GM18519 (cell line): ENCODE measurements around the gene CAMP.
"Not testable (repeated sequence)": the region's sequence is repeated elsewhere in the genome, so short reads cannot be mapped to it uniquely, and the experiment has no call there.

Source experiments
- ATAC-seq: cut with Tn5 transposase; IDR thresholded peaks from one replicate; pipeline ENCODE4 v1.9.1; 2021; ENCODE audit warnings: mild to moderate bottlenecking, moderate library complexity; ENCODE audit not compliant: unreplicated experiment, low FRiP score

Gene CAMP

DNA sequence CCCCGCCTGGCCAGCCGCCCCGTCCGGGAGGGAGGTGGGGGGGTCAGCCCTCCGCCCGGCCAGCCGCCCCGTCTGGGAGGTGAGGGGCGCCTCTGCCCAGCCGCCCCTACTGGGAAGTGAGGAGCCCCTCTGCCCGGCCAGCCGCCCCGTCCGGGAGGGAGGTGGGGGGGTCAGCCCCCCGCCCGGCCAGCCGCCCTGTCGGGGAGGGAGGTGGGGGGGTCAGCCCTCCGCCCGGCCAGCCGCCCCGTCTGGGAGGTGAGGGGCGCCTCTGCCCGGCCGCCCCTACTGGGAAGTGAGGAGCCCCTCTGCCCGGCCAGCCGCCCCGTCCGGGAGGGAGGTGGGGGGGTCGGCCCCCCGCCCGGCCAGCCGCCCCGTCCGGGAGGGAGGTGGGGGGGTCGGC is 11.5 kb upstream of the CAMP start:
- not testable (repeated sequence) for ATAC-seq

DNA sequence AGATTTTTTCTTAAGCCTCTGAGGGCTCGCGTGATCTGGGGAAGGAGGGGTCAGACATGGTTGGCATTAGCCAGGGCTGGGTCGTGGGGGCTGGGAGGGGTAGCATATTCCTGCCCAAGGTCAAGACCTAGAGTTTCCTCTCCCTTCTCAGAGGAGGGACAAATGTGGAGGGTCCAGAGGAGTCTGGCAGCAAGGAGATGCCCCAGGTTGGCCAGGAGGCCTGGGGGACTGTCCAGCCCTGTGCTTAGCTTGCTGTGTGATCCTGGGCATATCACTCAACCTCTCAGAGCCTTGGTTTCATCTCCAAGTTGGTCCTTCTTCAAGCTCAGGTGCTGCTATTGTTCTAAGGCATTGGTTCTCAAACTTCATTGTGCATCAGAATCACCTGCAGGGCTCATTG is 9.1 kb upstream of the CAMP start:
- no peak for ATAC-seq

DNA sequence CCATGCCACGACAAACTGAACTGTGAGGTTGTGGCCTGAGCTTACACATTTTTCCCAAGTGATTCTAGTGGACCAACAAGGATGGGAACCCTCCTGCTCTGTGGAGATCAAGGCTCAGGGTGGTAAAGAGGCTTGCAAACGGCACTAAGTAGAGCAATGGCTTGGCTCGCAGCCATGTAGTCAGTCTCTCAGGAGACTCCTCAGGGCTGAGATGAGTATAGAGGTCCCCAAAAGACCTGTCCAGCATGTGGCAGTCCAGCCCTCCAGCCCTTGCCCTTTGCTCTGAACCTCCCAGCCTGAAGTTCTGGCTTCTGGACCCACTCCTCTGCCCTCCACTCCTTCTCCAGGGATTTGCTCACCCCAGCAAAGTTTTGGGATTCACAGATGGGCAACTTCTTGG is 8.3 kb upstream of the CAMP start:
- ATAC-seq: no peak

DNA sequence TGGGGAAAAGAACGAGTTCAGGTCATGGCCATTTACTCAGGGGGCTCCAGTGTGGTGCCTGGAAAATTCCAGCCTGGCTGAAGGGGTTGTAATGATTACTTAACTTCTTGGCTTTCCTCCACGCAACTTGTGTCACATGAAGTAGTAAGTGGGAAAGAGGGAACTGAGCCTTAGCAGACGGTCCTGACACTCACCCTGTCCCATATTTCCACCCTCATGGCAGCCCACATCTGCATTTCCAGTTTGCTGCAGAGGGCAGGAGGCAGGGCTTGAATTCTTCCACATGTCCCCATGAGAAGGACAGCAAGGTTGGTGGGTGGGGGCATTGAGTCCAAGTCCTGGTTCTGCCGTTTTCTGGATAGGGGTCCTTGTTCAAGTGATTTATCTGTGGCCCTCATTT is 7.8 kb upstream of the CAMP start:
- ATAC-seq: no peak

DNA sequence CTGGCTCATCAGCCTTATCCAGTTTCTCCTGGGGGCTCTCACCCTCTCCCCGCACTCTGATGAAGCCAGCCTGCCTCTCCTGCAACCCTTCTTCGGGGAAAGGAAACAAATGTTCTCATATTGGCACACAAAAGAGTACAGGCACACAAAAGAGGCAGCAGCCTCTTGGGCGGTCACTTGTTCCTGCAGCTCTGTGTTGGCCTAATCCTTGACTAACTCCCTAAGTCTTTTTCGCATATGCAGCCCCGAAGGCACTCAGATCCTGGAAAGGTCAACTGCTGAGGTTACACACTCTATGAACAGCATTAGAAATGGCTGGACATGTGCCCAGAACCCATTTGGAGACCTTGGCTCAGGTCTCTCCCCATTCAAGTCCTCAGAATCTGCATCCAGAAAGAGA is 7.4 kb upstream of the CAMP start:
- ATAC-seq: no peak

DNA sequence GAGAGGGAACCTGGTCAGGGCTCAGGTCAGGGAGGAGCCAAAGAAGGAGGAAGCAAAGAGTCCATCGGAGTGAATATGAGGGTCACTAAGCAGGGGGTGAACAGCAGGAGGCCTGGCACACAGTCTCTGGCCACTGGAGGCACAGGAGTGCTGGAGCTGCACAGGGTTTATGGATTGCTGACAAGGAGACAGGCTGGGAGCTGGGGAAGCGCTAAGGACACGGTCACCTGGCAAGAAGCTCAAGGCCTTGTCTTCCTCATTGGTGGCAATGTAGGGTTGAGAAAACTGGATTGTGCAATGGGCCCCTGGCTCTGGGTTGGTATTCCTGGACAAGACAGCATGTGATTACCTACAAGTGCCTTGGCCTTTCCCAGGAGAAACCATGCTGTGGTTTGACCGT is 5.8 kb upstream of the CAMP start:
- no peak for ATAC-seq

DNA sequence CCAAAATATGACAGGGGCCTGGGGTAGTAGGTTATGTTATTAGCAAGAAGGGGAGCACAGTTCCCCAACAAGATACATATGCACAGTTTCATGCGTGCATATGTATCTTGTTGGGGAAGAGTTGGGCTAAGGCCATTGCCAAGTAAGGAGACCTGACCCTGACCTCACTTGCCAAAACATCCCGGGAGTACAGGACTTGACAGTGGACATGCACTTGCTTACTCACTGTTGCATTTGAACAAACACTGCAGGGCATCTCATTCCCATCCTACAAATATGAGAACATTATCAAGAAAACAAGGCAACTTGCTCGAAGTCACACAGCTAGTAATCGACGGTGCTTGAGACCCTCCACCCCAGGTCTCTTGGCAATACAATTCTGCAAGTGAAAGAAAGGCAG is 4.8 kb upstream of the CAMP start:
- ATAC-seq: no peak

DNA sequence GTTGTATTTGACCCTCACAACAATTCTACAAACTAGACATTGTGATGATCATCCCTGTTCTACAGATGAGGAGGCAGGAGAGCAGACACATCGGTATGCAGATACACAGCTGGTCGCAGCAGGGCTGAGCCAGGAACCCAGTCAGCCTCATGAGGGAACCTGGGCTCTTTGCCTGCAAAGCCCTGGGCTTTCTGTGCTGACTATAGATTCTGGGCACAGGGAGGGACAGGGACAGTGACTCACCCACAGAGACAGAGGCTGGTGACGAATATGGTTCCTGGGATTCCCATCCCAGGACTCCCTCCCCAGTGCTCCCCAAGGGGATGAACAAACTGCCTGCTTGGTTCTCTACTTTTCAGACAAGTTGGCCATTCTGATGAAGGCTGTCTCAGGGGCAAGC is 3.8 kb upstream of the CAMP start:
- no peak for ATAC-seq

DNA sequence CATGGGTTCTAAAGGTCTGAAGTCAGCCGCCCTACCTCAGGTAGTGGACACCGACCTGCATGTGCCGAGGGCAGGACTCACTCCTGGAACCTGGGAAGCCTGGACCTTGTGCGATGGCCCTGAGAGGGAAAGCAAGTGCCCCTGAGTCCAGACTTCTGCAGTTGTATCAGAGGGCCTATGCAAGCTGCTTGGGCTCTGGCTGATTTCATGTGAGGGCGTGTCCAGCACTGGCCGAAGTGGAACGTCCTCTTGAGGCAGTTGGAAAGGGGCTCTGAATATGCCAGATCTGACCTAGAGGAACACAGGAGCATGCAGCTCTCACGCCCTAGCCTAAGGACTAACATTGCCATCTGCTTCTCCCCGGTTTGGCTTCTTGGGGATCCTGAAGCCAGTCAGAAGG is 2.5 kb upstream of the CAMP start:
- no peak for ATAC-seq

DNA sequence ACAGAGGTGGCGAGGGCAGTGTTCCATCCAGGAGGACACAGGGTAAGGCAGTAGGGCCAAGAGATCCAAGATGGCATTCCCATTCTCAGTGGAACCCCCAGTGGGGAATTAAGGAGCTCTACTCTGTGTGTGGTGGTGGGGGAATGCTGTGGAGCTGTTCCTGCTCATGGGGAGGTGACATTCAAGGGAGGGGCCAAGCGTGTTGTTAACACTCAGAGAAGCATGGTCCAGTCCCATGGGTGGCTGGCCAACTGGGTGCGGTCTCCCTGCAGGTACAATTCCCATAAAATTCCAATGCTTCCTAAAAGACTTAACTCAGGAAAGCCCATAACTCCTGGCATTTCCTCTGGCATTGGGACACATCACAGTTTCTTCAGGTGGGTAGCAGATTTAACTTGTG is 2.3 kb downstream of the CAMP start:
- no peak for ATAC-seq

DNA sequence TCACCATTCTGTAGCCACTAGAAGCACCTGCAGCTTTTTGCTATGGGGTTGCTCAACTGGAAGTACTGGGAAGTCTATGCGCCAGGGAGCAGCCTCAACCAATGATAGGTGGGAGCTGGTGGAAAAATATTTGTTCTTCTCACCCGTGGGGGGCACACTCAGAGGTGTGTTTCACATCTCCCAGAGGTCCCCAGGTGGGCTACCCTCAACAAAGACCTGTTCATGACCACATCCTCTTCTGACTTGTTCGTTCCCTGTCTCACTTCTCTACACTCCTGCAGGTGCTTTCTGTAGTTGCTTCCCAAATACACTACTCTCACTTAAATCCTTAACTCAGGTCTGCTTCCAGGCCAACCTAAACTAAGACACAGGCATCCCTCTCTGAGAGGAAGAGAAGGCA is 3.6 kb downstream of the CAMP start:
- no peak for ATAC-seq

DNA sequence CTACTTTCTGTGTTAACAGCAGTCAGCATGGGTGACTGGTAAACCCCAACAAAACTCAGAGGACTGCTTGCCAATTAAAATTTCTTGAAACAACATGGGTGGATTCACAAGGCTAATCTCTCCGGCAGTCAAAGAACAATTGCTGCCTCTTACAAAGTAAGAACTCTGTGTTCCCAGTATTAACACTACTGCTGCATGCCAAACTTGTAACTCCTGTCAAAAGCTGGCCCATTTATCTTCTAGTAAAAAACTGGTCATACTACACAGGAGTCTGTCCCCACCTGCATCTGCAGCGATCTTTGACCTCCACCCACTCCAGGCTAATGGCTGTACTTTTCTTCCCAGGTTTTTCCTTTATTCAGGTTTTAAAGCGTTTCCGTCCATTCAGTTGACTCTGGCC is 8.9 kb downstream of the CAMP start:
- ATAC-seq: no peak

DNA sequence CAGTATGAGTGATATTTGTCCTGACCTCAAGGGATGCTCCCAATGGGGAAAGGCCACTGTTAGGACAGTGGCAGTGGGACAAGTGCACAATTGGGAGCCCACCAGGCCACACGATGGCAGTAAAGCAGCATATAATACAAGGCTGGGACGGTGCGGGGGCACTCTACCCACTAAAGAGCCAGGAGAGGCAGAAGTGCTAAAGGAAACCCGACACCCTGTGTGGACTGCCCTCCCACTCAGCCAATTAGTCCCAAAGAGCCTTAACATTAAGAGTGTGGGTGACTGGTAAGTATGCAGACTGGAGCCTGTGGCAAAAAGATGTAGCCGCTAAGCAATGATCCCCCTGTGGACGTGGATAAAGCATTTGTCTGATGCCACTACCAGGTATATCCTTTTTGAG is 9.4 kb downstream of the CAMP start:
- ATAC-seq: no peak

DNA sequence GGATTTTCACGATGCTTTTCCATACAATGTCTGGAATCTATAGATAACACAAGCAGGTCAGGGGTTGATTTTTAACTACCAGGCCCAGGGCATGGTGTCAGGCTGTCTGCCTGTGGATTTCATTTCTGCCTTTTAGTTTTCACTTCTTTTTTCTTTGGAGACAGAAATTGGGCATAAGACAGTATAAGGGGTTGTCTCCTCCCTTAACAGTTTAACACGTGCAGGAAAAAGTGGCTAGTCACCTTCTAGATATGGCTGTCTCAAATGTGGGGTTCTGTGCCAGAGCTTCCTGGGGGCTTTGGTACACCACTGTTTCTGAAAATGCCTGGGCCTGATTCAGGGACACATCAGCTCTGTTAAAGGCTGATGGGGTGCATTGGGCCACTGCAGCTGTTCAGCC is 10.2 kb downstream of the CAMP start:
- no peak for ATAC-seq

DNA sequence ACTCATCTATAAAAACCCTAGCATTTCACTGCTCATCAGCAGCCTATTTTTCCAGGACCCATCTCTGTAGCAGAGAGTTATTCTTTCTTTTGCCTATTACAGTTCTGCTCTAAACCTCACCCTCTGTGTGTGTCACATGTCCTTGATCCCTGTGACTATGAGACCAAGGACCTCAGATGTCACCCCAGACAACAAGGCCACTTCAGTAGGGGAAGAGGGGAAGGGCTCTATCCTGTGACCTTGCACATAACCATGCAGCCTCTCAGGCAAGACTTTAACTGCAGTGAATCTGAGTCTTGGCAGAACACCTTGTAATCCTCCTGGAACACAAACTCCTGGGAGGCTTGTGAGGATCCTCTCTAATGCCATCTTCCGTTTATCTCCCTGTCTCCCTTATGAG is 13.2 kb downstream of the CAMP start:
- no peak for ATAC-seq

DNA sequence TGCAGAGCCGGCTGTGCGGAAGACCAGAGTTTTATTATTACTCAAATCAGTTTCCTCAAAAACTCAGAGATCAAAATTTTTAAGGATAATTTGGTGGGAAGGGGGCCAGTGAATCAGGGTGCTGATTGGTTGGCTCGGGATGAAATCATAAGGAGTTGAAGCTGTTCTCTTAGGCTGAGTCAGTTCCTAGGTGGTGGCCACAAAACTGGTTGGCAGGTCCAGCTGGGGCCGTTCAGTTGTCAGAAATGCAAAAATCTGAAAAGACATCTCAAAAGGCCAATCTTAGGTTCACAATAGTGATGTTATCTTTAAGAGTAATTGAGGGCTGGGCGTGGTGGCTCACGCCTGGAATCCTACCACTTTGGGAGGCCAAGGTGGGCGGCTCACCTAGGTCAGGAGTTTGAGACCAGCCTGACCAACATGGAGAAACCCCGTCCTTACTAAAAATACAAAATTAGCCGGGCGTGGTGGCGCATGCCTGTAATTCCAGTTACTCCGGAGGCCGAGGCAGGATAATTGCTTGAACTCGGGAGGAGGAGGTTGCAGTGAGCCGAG is 15.3 kb downstream of the CAMP start:
- no peak for ATAC-seq

DNA sequence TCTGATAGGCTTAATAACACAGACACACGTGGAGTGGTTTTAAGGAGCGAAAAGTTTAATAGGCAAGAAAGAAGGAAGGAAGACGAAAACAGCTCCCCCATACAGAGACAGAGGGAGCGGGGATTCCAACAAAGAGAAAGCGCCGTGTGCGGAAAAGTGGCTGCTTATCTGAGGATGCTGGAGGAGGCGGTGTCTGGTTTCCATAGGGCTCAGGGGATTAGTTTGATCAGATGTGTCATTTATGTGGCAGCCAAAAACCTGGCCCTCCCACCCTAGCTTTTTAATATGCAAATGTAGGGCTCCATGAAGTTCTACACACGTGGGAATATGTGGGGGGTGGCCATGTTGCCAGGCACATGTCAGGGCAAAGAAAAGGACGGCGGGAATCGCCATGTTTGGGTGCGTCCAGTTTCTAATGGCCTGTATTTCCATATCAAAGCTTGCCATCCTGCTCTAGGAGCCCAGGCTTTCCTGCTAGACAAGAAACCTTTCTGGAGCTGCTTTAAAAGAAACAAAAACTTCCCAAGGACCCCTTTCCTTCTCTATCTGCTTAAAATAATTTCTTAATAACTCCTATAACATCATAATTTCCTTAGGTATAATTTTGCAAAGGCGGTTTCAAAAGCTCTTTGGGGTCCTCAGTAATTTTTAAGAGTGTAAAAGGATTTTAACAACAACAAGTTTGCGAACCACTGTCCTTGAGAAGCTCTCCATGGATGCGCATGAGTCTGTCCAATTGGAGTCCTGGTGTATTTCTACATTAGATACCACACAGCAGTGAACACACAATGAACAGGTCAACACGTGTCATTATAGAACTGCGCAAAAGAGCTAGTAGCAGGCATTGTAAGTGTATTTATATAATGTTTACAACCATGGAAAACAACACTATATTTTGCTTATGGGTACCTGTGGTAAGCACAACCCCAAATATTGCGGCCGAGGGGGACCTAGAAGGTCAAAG is 17.0 kb downstream of the CAMP start:
- ATAC-seq: no peak

DNA sequence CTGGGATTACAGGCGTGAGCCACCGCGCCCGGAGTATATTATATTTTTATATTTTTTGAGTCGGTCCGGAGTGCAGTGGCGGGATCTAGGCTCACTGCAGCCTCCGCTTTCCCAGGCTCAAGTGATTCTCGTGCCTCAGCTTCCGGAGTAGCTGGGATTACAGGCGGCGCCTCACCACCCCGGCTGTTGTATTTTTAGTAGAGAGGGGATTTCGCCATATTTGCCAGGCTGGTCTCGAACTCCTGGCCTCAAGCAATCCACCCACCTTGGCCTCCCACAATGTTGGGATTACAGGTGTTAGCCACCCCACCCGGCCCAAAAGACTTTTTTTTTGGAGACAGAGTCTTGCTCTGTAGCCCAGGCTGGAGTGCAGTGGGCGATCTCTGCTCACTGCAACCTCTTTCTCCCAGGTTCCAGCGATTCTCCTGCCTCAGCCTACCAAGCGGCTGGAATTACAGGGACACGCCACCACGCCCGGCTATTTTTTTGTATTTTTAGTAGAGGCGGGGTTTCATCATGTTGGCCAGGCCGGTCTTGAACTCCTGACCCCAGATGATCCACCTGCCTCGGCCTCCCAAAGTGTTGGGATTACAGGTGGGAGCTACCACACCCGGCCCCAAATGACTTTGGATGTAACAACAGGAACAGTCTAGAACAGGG is 18.6 kb downstream of the CAMP start:
- no peak for ATAC-seq

DNA sequence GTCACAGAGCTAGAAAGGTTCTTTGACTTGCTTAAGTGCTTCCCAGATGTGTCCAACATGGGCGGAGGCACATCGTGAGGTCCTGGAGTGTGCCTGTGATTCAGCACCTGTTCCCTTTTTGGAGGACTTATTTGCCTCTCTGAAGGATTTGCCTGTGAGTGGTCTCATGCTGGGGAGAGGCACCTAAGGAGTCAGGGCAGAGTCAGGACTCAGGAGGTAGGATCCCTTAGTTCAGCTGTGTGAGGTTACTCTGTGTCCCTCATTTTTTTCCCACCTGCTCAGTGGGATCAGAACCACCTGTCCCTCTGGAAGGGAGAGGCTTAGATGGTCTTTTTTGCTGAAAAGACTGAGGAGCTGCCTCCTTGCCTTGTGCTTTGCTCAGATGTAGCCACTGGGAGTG is 20.6 kb downstream of the CAMP start:
- ATAC-seq: no peak

DNA sequence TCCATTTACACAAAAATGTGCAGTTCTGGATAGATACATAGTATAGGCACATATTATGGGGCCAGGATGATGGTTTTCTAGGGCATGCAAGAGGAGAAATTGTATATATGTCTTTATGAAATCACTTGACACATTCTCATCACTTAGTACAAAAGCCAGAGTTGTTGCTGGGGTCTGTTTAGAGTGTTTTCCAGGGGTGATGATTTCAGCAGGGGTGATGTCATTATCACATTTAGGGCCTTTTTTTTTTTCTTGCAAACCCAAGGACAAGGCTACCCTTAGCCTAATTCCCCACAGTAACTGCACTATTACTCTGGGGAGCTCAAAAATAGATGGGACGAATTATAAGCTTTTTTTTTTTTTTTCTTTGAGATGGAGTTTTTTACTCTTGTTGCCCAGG is 21.2 kb downstream of the CAMP start:
- no peak for ATAC-seq

DNA sequence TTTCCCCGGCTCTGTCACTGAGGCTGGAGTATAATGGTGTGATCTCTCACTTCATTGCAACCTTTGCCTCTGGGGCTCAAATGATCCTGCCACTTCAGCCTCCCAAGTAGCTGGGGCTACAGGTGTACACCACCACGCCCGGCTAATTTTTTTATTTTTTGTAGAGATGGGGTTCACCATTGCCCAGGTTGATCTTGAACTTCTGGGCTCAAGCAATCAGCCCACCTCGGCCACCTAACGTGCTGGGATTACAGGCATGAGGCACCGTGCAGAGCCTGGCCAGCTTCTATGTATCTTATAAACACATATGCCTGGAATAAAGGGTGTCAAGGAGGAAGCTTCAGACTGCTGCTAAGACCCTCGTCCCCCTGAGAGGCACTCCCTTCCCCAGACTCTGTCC is 21.8 kb downstream of the CAMP start:
- ATAC-seq: no peak

DNA sequence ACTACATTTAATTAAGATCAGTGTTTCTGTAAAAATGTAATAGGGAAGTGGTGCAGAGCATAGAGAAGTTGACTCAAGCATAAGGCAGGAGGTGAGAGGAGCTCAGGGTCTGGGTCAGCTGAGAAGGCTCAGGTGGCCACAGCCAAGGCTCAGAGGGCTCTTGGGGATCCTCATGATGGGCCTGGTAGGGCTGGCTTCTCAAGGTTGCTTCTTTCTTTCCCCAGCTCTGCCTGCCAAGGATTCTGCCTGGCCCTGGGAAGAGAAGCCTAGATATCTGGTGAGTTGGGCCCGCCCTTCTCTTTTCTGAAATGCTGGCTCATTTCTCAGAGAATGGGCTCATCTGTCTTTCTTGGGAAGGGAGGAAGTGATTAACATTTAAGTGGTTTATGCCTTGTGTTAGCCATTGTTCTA is 24.1 kb downstream of the CAMP start:
- ATAC-seq: no peak
